Mucosa of descending colon (tissue), 3 donors: ENCODE data around the gene PARP16. TPM values are rescaled to one million over a fixed set of nuclear protein-coding genes. Genes with fewer than 3 reads are reported as not detected.

ENCODE experiments used
- ATAC-seq: fragments of 200-7000 bp; cut with Tn5 transposase; one replicate; pipeline ENCODE4 v1.9.1; 2020; ENCODE audit warnings: mild to moderate bottlenecking, moderate library complexity
- DNase-seq, 3 donors: peaks; one replicate each; pipeline ENCODE4 v3.0.0-alpha.2; 2020
- H3K36me3 ChIP-seq: fragments of 200-600 bp; one replicate; pipeline ENCODE4 v1.8.0; 2021; ENCODE audit warnings: low read depth, mild to moderate bottlenecking
- H3K4me1 ChIP-seq: fragments of 200-600 bp; one replicate; pipeline ENCODE4 v1.8.0; 2021; ENCODE audit warnings: low read depth, mild to moderate bottlenecking
- H3K4me3 ChIP-seq: fragments of 200-600 bp; one replicate; pipeline ENCODE4 v1.8.0; 2021; ENCODE audit warnings: mild to moderate bottlenecking
- H3K9me3 ChIP-seq: fragments of 200-600 bp; one replicate; pipeline ENCODE4 v1.8.0; 2021; ENCODE audit warnings: mild to moderate bottlenecking
- CTCF ChIP-seq: fragments of 200-600 bp; IDR thresholded peaks from one replicate; pipeline ENCODE4 v1.8.0; 2022; ENCODE audit warnings: antibody characterized with exemption, mild to moderate bottlenecking
- intact Hi-C, 2 donors: fragments of 100-400 bp; cut with DNase I in 1 of 2; cut with micrococcal nuclease in 1 of 2; formaldehyde crosslinking; loops; one replicate each; pipeline versions ENCODE4 v1.11.0 to v1.11.1; 2022; cut with DNase I, micrococcal nuclease
- long read RNA-seq, 2 donors: library from polyadenylated mRNA; unstranded; transcript quantifications; one replicate each; pipeline ENCODE4 v2.0.0, GENCODE V29; 2019 to 2021
- total RNA-seq, 3 donors: library from RNA; stranded (reverse); fragmentation: NEBNext Ultra II Directional in 2 of 3; extraction: Animal tissue kit (Norgen Biotek cat#: 25700) in 2 of 3; gene quantifications; one replicate each; pipeline versions ENCODE4 v1.2.1 to v1.2.4, GENCODE V29; 2021 to 2023
- donor health status: DM: no; HTN: no; CAD: no; lungs with moderate emphysema.
- donor health status: DM: no; HTN: no; CAD: no.
- donor health status: DM: no; HTN: yes; CAD: no.

Gene PARP16
- 10 to 100 TPM in 2 of 3 donors, 1 to 10 TPM in 1; 9.6 to 12.4 (median 12.1) TPM for total RNA-seq
- long read RNA-seq, donor 1, transcript PARP16-206 (6 exons, 2,343 nt), result major isoform, 20 of 34 reads
- long read RNA-seq, donor 1, partial matches to known transcripts, result 4 of 34 reads
- long read RNA-seq, donor 1, other reads (novel, unspliced or antisense), result 6 of 34 reads
- long read RNA-seq, donor 2, partial matches to known transcripts, result 0 of 9 reads
- long read RNA-seq, donor 2, other reads (novel, unspliced or antisense), result 5 of 9 reads

GRCh38 chr15:65286704-65287519, at the start of gene PARP16:
Gene PARP16 (minus strand): TSS chr15:65286883. CDS start chr15:65286426, 457 bp downstream.
- Histone ChIP-seq H3K4me3 (peak within 1 kb of the TSS; percentile 61), H3K36me3 (no peaks in the 10 kb centered on the region), H3K9me3 (no peaks in the 10 kb centered on the region), H3K4me1 (peaks cover 10% of the 10 kb centered on the region)
- DNase-seq (peak; percentile 92 to 97 (median 97)), ATAC-seq (peak; percentile 98)
- intact Hi-C loops, result no loop called here
- TF ChIP-seq CTCF, result peak; percentile 73

- Histone ChIP-seq H3K4me3 (no peak overlapping the region), H3K36me3 (no peaks in the 10 kb centered on the region), H3K4me1 (peaks cover 20% of the 10 kb centered on the region), H3K9me3 (no peaks in the 10 kb centered on the region)
- intact Hi-C loops, result no loop called here
- DNase-seq (no peak), ATAC-seq (no peak)
- no peak for TF ChIP-seq CTCF
These were observed 48.8 kb upstream of the PARP16 start for GRCh38 chr15:65335278-65336055.

- intact Hi-C loops, result no loop called here
- Histone ChIP-seq H3K9me3 (no peaks in the 10 kb centered on the region), H3K4me3 (no peak overlapping the region), H3K4me1 (peaks cover 15% of the 10 kb centered on the region), H3K36me3 (no peaks in the 10 kb centered on the region)
- no peak for TF ChIP-seq CTCF
- DNase-seq (no peak), ATAC-seq (no peak)
These were observed 48.0 kb upstream of the PARP16 start for GRCh38 chr15:65334586-65335231.

- no peak for ATAC-seq
- intact Hi-C loops, result no loop called here
- no peaks in the 10 kb centered on the region for H3K36me3 ChIP-seq
- peak in 1 of 3 donors; percentile 9 for DNase-seq
- no peak for TF ChIP-seq CTCF
- no peak overlapping the region for H3K4me3 ChIP-seq
- H3K9me3 ChIP-seq, result no peaks in the 10 kb centered on the region
- H3K4me1 ChIP-seq, result peaks cover 10% of the 10 kb centered on the region
These were observed 47.2 kb upstream of the PARP16 start for GRCh38 chr15:65333856-65334255.

- no peaks in the 10 kb centered on the region for H3K36me3 ChIP-seq
- TF ChIP-seq CTCF, result no peak
- H3K4me3 ChIP-seq, result no peak overlapping the region
- no peaks in the 10 kb centered on the region for H3K9me3 ChIP-seq
- DNase-seq, result peak in 1 of 3 donors; percentile 25
- no peak for ATAC-seq
- intact Hi-C loops, result no loop called here
- H3K4me1 ChIP-seq, result peaks cover 4% of the 10 kb centered on the region
These were observed 46.6 kb upstream of the PARP16 start for GRCh38 chr15:65333148-65333820.
